NCI-H2107 treated with DMSO at 0.1 percent for 48 hours (cell line): ENCODE measurements around the gene COL11A2.
"Not testable (repeated sequence)": the region's sequence is repeated elsewhere in the genome, so short reads cannot be mapped to it uniquely, and the experiment has no call there.

Source experiments
- DNase-seq: peaks from one replicate; lab custom pipeline; 2025; ENCODE audit not compliant: unreplicated experiment; lab: John Stamatoyannopoulos, UW

Gene COL11A2

GRCh38 chr6:33192105-33192646 lies at the start of gene COL11A2:
COL11A2 (minus strand) TSS chr6:33192467; CDS start chr6:33192240, 227 bp downstream.
- no peak for DNase-seq

GRCh38 chr6:33241968-33242367 lies 49.7 kb upstream of the COL11A2 start:
- DNase-seq, result no peak

GRCh38 chr6:33237741-33238140 lies 45.5 kb upstream of the COL11A2 start:
- no peak for DNase-seq

GRCh38 chr6:33236852-33237251 lies 44.6 kb upstream of the COL11A2 start:
- no peak for DNase-seq

GRCh38 chr6:33236328-33236727 lies 44.1 kb upstream of the COL11A2 start:
- no peak for DNase-seq

- peak; percentile 47 for DNase-seq
Measured at GRCh38 chr6:33235221-33235634, 43.0 kb upstream of the COL11A2 start.

GRCh38 chr6:33226503-33227120 lies 34.3 kb upstream of the COL11A2 start:
- not testable (repeated sequence) for DNase-seq

GRCh38 chr6:33217681-33218080 lies 25.4 kb upstream of the COL11A2 start:
- DNase-seq, result no peak

GRCh38 chr6:33217246-33217645 lies 25.0 kb upstream of the COL11A2 start:
- no peak for DNase-seq

GRCh38 chr6:33216117-33216649 lies 23.9 kb upstream of the COL11A2 start:
- no peak for DNase-seq

GRCh38 chr6:33215271-33216116 lies 23.2 kb upstream of the COL11A2 start:
- no peak for DNase-seq

- no peak for DNase-seq
Measured at GRCh38 chr6:33213989-33214335, 21.7 kb upstream of the COL11A2 start.

GRCh38 chr6:33213166-33213988 lies 21.1 kb upstream of the COL11A2 start:
- no peak for DNase-seq

- no peak for DNase-seq
Measured at GRCh38 chr6:33212857-33213165, 20.5 kb upstream of the COL11A2 start.

GRCh38 chr6:33211666-33212422 lies 19.6 kb upstream of the COL11A2 start:
- DNase-seq, result no peak

- DNase-seq, result no peak
Measured at GRCh38 chr6:33211136-33211535, 18.9 kb upstream of the COL11A2 start.

- DNase-seq, result no peak
Measured at GRCh38 chr6:33209856-33210255, 17.6 kb upstream of the COL11A2 start.

- DNase-seq, result peak; percentile 17
Measured at GRCh38 chr6:33208091-33208967, 16.1 kb upstream of the COL11A2 start, which contains the start of gene RING1. RING1 (plus strand) TSS chr6:33208500; CDS start chr6:33208823, 323 bp downstream.

- DNase-seq, result no peak
Measured at GRCh38 chr6:33207552-33208090, 15.4 kb upstream of the COL11A2 start.
